KMS-11 (cell line): ENCODE data around the gene SEL1L3.

ENCODE experiments used
- H2AFZ ChIP-seq: fragments of 200-600 bp; sonication (generic); 2 replicates; pipeline ENCODE4 v1.6.1; 2016; ENCODE audit warnings: antibody characterized with exemption, mixed run types, low read depth
- H3K27ac ChIP-seq: fragments of 200-600 bp; sonication (generic); 2 replicates; pipeline ENCODE4 v1.6.1; 2016; ENCODE audit warnings: mild to moderate bottlenecking, mixed run types
- H3K27me3 ChIP-seq: fragments of 200-600 bp; sonication (generic); 2 replicates; pipeline ENCODE4 v1.6.1; 2017; ENCODE audit warnings: mild to moderate bottlenecking, low read depth, mixed run types, moderate library complexity; ENCODE audit not compliant: insufficient read depth
- H3K36me3 ChIP-seq: fragments of 200-600 bp; sonication (generic); 2 replicates; pipeline ENCODE4 v1.6.1; 2017; ENCODE audit warnings: mild to moderate bottlenecking, mixed run types; ENCODE audit not compliant: insufficient read depth
- H3K4me1 ChIP-seq: fragments of 200-600 bp; sonication (generic); 2 replicates; pipeline ENCODE4 v1.6.1; 2016; ENCODE audit warnings: mild to moderate bottlenecking, low read depth, mixed run types; ENCODE audit not compliant: poor library complexity, severe bottlenecking
- H3K4me2 ChIP-seq: fragments of 200-600 bp; sonication (generic); 2 replicates; pipeline ENCODE4 v1.7.0; 2016; ENCODE audit warnings: mild to moderate bottlenecking, mixed run types
- H3K4me3 ChIP-seq: fragments of 200-600 bp; sonication (generic); IDR thresholded peaks from 2 replicates; pipeline ENCODE4 v1.6.1; 2017; ENCODE audit warnings: low read depth, low read length, mixed read lengths; ENCODE audit not compliant: insufficient read depth
- H3K79me2 ChIP-seq: fragments of 200-600 bp; sonication (generic); 2 replicates; pipeline ENCODE4 v1.6.1; 2016; ENCODE audit warnings: low read depth, mixed run types; ENCODE audit not compliant: insufficient read depth
- H3K9ac ChIP-seq: fragments of 200-600 bp; sonication (generic); 2 replicates; pipeline ENCODE4 v1.6.1; 2016; ENCODE audit warnings: mild to moderate bottlenecking, mixed run types
- H4K20me1 ChIP-seq: fragments of 200-600 bp; sonication (generic); 2 replicates; pipeline ENCODE4 v1.6.1; 2016; ENCODE audit warnings: mild to moderate bottlenecking, mixed run types; ENCODE audit not compliant: insufficient read depth
- TF ChIP-seq, protein P1 (sequence below): fragments of 200-600 bp; sonication (generic); conservative IDR thresholded peaks from 2 replicates; pipeline ENCODE4 v1.6.1; 2017; ENCODE audit warnings: low read depth, mild to moderate bottlenecking, antibody characterized with exemption, low read length, moderate library complexity, mixed read lengths

Gene SEL1L3

DNA sequence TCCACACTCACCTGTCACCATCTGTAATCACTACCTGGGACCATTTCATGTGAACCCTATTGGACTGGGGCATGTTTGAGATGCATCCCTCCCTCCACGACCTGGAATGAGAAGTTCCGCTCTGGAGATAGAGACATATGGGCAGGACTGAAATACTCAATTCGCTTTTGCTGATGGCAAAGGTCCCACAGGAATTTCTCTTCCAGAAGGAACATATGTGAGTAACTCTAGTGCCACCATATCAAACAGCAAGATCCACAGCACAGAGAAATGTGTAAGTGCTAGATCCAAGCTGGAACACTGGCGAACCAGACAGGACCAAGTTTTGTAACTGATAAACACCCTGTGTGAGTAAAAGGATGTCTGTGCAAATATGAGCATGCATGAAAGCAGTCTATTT, 43.9 kb downstream of the SEL1L3 start:
- no peaks in the 10 kb centered on the region for H3K79me2 ChIP-seq
- H3K36me3 ChIP-seq: no peaks in the 10 kb centered on the region
- no peak overlapping the region for H3K4me3 ChIP-seq
- no peak overlapping the region for H3K27ac ChIP-seq
- no peaks in the 10 kb centered on the region for H4K20me1 ChIP-seq
- no peak overlapping the region for H3K9ac ChIP-seq
- TF ChIP-seq, protein P1, sequence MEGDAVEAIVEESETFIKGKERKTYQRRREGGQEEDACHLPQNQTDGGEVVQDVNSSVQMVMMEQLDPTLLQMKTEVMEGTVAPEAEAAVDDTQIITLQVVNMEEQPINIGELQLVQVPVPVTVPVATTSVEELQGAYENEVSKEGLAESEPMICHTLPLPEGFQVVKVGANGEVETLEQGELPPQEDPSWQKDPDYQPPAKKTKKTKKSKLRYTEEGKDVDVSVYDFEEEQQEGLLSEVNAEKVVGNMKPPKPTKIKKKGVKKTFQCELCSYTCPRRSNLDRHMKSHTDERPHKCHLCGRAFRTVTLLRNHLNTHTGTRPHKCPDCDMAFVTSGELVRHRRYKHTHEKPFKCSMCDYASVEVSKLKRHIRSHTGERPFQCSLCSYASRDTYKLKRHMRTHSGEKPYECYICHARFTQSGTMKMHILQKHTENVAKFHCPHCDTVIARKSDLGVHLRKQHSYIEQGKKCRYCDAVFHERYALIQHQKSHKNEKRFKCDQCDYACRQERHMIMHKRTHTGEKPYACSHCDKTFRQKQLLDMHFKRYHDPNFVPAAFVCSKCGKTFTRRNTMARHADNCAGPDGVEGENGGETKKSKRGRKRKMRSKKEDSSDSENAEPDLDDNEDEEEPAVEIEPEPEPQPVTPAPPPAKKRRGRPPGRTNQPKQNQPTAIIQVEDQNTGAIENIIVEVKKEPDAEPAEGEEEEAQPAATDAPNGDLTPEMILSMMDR: no peak
- no peak overlapping the region for H3K4me2 ChIP-seq
- H3K4me1 ChIP-seq: no peaks in the 10 kb centered on the region
- no peak overlapping the region for H2AFZ ChIP-seq
- H3K27me3 ChIP-seq: no peaks in the 10 kb centered on the region

DNA sequence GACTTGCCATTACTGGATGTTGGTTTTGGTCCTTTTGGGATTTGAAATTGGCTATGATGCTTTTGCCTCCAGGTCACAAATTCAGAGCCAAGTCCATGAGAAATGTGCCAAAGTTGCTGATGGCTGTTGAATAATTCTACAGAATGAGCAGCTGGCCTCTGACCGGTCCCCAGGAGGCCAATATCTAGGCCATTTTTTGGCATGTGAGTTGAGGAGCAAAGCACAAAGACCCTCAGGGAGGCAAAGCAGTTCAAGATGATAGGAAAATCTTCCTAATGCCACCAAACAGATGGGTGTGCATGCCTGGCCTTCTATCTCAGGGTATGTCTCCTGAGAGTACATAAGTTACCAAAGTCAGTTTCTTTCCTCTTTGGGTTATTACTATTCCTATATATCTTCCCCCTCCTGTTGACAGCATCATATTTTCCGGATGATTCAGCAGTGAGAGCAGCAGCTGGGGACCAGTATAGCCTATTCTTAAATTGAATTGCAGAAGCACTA, 44.4 kb downstream of the SEL1L3 start:
- Histone ChIP-seq H3K27ac (no peak overlapping the region), H3K4me1 (no peaks in the 10 kb centered on the region), H4K20me1 (no peaks in the 10 kb centered on the region), H3K36me3 (no peaks in the 10 kb centered on the region), H3K79me2 (no peaks in the 10 kb centered on the region), H2AFZ (no peak overlapping the region), H3K4me3 (no peak overlapping the region), H3K4me2 (no peak overlapping the region), H3K9ac (no peak overlapping the region), H3K27me3 (no peaks in the 10 kb centered on the region)
- TF ChIP-seq, protein P1: no peak

GRCh38 chr4:25817059-25817681, 45.6 kb downstream of the SEL1L3 start:
- Histone ChIP-seq H3K36me3 (no peaks in the 10 kb centered on the region), H3K79me2 (no peaks in the 10 kb centered on the region), H3K4me2 (no peak overlapping the region), H3K9ac (no peak overlapping the region), H2AFZ (no peak overlapping the region), H3K4me3 (no peak overlapping the region), H3K4me1 (no peaks in the 10 kb centered on the region), H4K20me1 (no peaks in the 10 kb centered on the region), H3K27me3 (no peaks in the 10 kb centered on the region), H3K27ac (no peak overlapping the region)
- TF ChIP-seq, protein P1: no peak

DNA sequence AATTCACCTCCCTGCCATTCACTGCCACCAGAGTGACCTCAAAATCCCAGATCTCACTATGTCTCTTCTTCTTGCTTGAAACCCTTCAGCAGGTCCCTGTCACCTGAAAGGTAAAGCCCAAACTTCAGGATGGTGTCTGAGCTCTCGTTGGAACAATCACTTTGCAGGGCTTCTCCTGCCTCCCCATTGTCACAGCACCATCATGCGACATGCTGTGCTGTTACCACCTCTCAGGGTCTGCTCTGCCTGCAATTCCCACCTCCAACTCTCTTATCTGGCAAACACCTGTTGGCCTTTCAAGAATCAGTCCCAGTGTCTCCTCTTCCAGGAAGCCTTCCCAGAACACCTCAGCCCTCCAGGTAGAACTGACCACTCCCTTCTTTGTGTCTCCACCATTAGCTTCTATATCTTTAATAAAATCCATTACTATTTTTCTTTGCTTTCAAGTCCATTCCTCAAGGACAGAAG, 46.2 kb downstream of the SEL1L3 start:
- Histone ChIP-seq H3K79me2 (no peaks in the 10 kb centered on the region), H3K4me2 (no peak overlapping the region), H4K20me1 (no peaks in the 10 kb centered on the region), H3K27me3 (no peaks in the 10 kb centered on the region), H3K27ac (no peak overlapping the region), H3K9ac (no peak overlapping the region), H3K4me3 (no peak overlapping the region), H2AFZ (no peak overlapping the region), H3K4me1 (no peaks in the 10 kb centered on the region), H3K36me3 (no peaks in the 10 kb centered on the region)
- TF ChIP-seq, protein P1: no peak
